Ovary (tissue), 9 donors: ENCODE results near the gene WEE2. TPM values are rescaled to one million over a fixed set of nuclear protein-coding genes. Genes with fewer than 3 reads are reported as not detected.

ENCODE experiments used
- DNase-seq, 5 donors: peaks; one replicate each; pipeline ENCODE4 v3.0.0-alpha.2; 2019 to 2020
- H3K27ac ChIP-seq, 2 donors: fragments of 200-600 bp; one replicate each; pipeline versions ENCODE4 v1.5.1 to v1.8.0; 2019 to 2022
- H3K27me3 ChIP-seq: fragments of 200-600 bp; one replicate; pipeline ENCODE4 v1.8.0; 2022
- H3K36me3 ChIP-seq: fragments of 200-600 bp; sonication (generic); one replicate; pipeline ENCODE4 v1.5.1; 2019
- H3K4me1 ChIP-seq: one replicate; pipeline ENCODE4 v1.8.1; 2013; ENCODE audit warnings: mild to moderate bottlenecking, moderate library complexity; ENCODE audit not compliant: insufficient read depth
- H3K4me3 ChIP-seq: fragments of 200-600 bp; sonication (generic); one replicate; pipeline ENCODE4 v1.5.1; 2017
- H3K9me3 ChIP-seq, 2 donors: fragments of 200-600 bp in 1 of 2; sonication (generic) in 1 of 2; one replicate each; pipeline versions ENCODE4 v1.5.1 to v1.8.1; 2013 to 2019; ENCODE audit warnings: mild to moderate bottlenecking in 1 of 2, moderate library complexity in 1 of 2
- CTCF ChIP-seq, 3 donors: fragments of 450-650 bp in 2 of 3; fragments of 200-600 bp in 1 of 3; IDR thresholded peaks; one replicate each; pipeline versions ENCODE4 v1.5.1 to v1.8.0; 2016 to 2022; ENCODE audit warnings: antibody characterized with exemption in 3 of 3, mild to moderate bottlenecking in 1 of 3
- EP300 ChIP-seq: sonication (generic); formaldehyde crosslinking; IDR thresholded peaks from one replicate; pipeline ENCODE4 v1.6.1; 2017; ENCODE audit warnings: antibody characterized with exemption
- POLR2A ChIP-seq: fragments of 450-650 bp; IDR thresholded peaks from one replicate; pipeline ENCODE4 v1.6.1; 2017; ENCODE audit warnings: antibody characterized with exemption, mild to moderate bottlenecking, moderate library complexity
- WGBS, 3 donors: extraction: QIAGEN DNeasy Blood & Tissue Kit in 1 of 3; methylation state at CpG; one replicate each; pipeline versions ENCODE4 v1.1.5 to v1.1.7; 2013 to 2017; 5-methylcytosine and 5-hydroxymethylcytosine counted together
- intact Hi-C, 4 donors: fragments of 100-400 bp; cut with DNase I; formaldehyde crosslinking; loops; one replicate each; pipeline versions ENCODE4 v1.11.0 to v1.15.1; 2022 to 2023
- polyA plus RNA-seq, 2 donors: library from polyadenylated mRNA; stranded (reverse); fragments of 200-250 nt in 1 of 2; fragments of 350-450 nt in 1 of 2; fragmentation: Illumina TruSeq in 1 of 2; extraction: RNeasy Lipid Tissue Mini Kit (QIAGEN cat#74804) in 1 of 2; gene quantifications; one replicate each; pipeline ENCODE4 v1.2.3, GENCODE V29; 2013 to 2014
- total RNA-seq, 7 donors: library from RNA; depleted of rRNA in 2 of 7; stranded (reverse); fragments of >200 nt in 2 of 7; fragmentation: NEBNext Ultra II Directional in 3 of 7; extraction: Animal tissue kit (Norgen Biotek cat#: 25700) in 3 of 7; gene quantifications; one replicate each; pipeline versions ENCODE4 v1.1.0 to v1.2.4, GENCODE V29; 2016 to 2023
- donor health status: DM: no; HTN: no; CAD: no; lungs with moderate emphysema.
- donor health status: DM: no; HTN: no; CAD: no.
- donor health status: Bipolar disorder and iron deficiency.
- donor health status: DM: yes; HTN: yes; CAD: no.
- donor health status: DM: no; HTN: no; CAD: no.
- donor health status: DM: yes; HTN: yes; CAD: no.

Gene WEE2
- total and polyA plus RNA-seq, 9 donors: 0.07 to 0.27 (median 0.16) TPM; not detected in 5

GRCh38 chr7:141722529-141722928 lies 14.4 kb downstream of the WEE2 start:
- Histone ChIP-seq H3K9me3 (no peaks in the 10 kb centered on the region), H3K4me1 (no peaks in the 10 kb centered on the region), H3K36me3 (no peaks in the 10 kb centered on the region), H3K27ac (no peak overlapping the region), H3K4me3 (no peak overlapping the region), H3K27me3 (no peaks in the 10 kb centered on the region)
- 85 to 92% (median 91%) methylated on average over 2 of the region's 2 CpGs for WGBS, 3 donors
- intact Hi-C loops: no loop called here
- no peak for DNase-seq
- TF ChIP-seq POLR2A (no peak), CTCF (IDR thresholded peaks at IDR 0.05) (no peak), EP300 (no peak)

GRCh38 chr7:141729020-141729419 lies 20.9 kb downstream of the WEE2 start:
- intact Hi-C loops: no loop called here
- H3K27me3 ChIP-seq: no peaks in the 10 kb centered on the region
- no peaks in the 10 kb centered on the region for H3K9me3 ChIP-seq
- H3K27ac ChIP-seq: no peak overlapping the region
- no peak for TF ChIP-seq CTCF (IDR thresholded peaks at IDR 0.05)
- no peak for TF ChIP-seq POLR2A
- TF ChIP-seq EP300: no peak
- 84 to 97% (median 97%) methylated on average over 1 of the region's 1 CpG for WGBS, 3 donors
- no peaks in the 10 kb centered on the region for H3K36me3 ChIP-seq
- no peak for DNase-seq
- H3K4me3 ChIP-seq: no peak overlapping the region
- H3K4me1 ChIP-seq: no peaks in the 10 kb centered on the region

GRCh38 chr7:141731476-141732149 lies 23.5 kb downstream of the WEE2 start:
- intact Hi-C loops: no loop called here
- Histone ChIP-seq H3K27ac (no peak overlapping the region), H3K27me3 (no peaks in the 10 kb centered on the region), H3K36me3 (no peaks in the 10 kb centered on the region), H3K4me1 (no peaks in the 10 kb centered on the region), H3K4me3 (no peak overlapping the region), H3K9me3 (no peaks in the 10 kb centered on the region)
- no peak for DNase-seq
- TF ChIP-seq CTCF (IDR thresholded peaks at IDR 0.05): peak in 1 of 3 donors; percentile 25
- TF ChIP-seq POLR2A: no peak
- 70 to 82% (median 78%) methylated on average over 24 of the region's 24 CpGs for WGBS, 3 donors

GRCh38 chr7:141737118-141737835 lies 29.1 kb downstream of the WEE2 start:
- intact Hi-C loops: no loop called here
- H3K27ac ChIP-seq: peak overlapping the region; percentile 46 to 77
- H3K27me3 ChIP-seq: no peaks in the 10 kb centered on the region
- no peaks in the 10 kb centered on the region for H3K36me3 ChIP-seq
- peaks cover 4% of the 10 kb centered on the region for H3K4me1 ChIP-seq
- TF ChIP-seq CTCF (IDR thresholded peaks at IDR 0.05) (no peak), EP300 (no peak), POLR2A (no peak)
- H3K4me3 ChIP-seq: peak overlapping the region; percentile 89
- WGBS, 3 donors: 51 to 69% (median 62%) methylated on average over 11 of the region's 11 CpGs
- DNase-seq: peak in 1 of 5 donors; percentile 22
- no peaks in the 10 kb centered on the region for H3K9me3 ChIP-seq
